Stimulated activated CD4-positive, alpha-beta T cell treated with anti-CD3 and anti-CD28 coated beads, Interleukin-4, amount 100 ng/mL, for 48 hours (primary cell): ENCODE results near the gene GGACT.
"Not testable (repeated sequence)": the region's sequence is repeated elsewhere in the genome, so short reads cannot be mapped to it uniquely, and the experiment has no call there.

Experiments
- DNase-seq, 2 donors: peaks; one replicate each; pipeline ENCODE4 v3.0.0-alpha.2; 2020; ENCODE audit warnings: low read depth in 2 of 2

GGACT gene

DNA sequence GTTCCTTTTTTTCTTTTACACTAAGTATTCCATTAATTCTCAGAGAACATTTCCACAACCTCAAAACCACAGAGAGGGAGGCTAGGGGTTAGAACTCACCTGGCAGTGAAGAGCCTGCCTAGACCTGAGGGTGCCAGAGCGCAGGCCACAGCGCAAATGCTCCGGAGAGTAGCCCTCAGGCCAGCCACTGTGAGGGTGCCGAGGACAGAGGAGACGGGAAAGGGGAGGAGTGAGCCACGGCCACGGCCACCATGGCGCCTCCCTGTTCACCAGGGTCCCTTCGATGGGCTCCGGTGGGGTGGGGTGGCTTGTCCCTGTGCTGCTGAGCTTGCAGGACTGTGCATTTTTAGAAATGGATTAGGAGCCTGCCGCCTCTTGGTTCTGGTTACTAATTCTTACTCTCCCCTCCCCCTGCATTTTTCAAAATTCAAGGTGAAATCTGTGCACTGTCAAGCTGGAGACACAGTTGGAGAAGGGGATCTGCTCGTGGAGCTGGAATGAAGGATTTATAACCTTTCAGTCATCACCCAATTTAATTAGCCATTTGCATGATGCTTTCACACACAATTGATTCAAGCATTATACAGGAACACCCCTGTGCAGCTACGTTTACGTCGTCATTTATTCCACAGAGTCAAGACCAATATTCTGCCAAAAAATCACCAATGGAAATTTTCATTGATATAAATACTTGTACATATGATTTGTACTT is 58.8 kb downstream of the GGACT start:
- no peak for DNase-seq

GRCh38 chr13:100528820-100529219 is 59.8 kb downstream of the GGACT start:
- no peak for DNase-seq

DNA sequence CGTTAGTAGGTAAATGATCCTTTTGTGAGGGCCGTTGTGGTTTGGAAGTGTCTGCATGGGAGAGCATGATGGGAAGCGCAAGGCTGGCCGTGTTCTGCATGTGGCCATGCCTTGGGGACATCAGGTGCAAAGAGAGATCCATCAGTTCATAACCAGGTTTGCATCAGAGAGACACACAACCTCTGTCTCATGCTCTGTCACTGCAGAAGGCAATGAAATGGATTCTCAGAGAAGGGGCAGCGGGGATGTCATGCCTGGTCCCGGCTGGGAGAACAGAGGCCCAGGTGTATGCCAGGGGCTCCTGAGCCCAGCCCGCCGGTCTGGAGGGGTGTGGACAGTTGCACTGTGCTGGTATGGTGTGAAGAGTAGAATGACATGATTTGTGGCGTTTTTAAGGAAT is 60.2 kb downstream of the GGACT start:
- no peak for DNase-seq

DNA sequence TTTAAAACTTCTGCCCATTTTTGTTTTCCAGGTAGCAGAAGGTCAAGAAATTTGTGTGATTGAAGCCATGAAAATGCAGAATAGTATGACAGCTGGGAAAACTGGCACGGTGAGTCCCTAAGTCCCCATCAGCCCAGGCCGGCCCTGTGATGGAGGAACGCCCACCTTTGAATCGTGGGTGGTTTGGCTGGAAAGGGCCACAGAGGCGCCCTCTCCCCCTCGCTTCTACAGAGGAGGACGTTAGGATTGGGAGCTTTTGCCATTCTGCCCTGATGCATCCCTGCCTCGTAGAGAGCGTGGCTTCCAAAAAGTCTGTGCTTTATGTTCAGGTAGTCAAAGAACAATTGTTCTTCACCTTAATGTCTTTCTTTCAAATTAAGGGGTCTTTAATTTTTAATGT is 60.9 kb downstream of the GGACT start:
- no peak for DNase-seq

DNA sequence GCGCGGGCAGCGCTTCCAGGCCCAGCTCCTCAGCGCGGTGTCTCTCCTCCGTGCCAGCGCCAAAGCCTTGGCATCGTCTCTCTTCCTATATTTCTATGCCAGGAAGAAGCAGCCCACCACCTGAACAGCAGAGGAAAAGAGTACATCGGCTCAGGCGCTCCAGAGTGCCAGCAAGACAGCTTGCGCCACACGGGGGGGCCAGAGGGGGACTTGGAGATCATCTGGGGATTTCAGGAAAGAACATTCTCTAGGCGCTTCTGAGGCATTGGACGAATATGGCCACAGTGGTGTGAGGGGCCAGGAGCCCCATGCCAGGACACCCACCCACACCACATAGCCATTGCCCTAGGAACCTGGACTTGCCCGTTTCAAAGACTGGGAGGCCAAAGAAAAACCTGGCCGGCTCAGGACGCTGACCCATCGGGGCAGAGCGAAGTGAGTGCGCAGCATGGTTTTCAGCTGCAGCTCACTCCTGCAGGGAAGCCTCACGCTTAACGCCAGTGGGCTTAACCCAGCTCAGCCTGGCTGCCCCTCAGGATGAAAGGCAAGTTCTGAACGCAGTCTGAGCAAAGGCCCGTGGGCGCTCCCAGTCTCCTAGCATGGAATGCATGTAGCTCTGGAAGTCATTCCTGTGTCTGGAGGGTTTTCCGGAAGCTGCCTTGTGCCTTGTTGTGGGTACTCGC is 62.1 kb downstream of the GGACT start:
- DNase-seq, result no peak

GRCh38 chr13:100525453-100526317 is 62.9 kb downstream of the GGACT start:
- DNase-seq, result no peak

DNA sequence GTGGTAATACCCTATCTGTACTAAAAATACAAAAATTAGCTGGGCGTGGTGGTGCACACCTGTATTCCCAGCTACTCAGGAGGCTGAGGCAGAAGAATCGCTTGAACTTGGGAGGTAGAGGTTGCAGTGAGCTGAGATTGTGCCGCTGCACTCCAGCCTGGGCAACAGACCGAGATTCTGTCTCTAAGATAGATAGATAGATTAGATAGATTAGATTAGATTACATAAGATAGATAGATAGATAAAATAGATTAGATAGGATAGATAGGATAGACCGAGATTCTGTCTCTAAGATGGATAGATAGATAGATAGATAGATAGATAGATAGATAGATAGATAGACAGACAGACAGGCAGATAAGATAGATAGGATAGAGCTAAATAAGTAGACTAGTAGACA is 63.9 kb downstream of the GGACT start:
- not testable (repeated sequence) for DNase-seq

DNA sequence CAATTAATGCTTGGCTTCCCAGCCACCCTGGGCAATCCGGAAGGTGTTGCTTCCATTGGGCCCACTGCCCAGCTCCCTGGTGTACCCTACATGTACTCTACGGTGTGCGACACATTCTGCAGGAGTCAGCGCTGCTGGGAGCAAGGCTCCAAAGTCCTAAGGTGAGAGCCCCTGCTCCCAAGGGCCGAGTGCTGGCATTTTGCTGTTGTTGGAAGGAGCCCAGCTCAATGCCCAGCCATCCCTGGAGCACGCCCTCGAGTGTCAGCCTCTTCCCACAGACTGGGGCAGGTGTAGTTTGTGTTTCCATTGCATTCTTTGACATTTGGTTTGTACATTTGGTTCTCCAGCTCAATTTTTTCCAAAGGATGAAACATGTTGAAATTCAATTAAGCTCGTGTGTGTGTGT is 64.6 kb downstream of the GGACT start:
- DNase-seq, result no peak

GRCh38 chr13:100523411-100523810 is 65.2 kb downstream of the GGACT start:
- DNase-seq, result no peak

DNA sequence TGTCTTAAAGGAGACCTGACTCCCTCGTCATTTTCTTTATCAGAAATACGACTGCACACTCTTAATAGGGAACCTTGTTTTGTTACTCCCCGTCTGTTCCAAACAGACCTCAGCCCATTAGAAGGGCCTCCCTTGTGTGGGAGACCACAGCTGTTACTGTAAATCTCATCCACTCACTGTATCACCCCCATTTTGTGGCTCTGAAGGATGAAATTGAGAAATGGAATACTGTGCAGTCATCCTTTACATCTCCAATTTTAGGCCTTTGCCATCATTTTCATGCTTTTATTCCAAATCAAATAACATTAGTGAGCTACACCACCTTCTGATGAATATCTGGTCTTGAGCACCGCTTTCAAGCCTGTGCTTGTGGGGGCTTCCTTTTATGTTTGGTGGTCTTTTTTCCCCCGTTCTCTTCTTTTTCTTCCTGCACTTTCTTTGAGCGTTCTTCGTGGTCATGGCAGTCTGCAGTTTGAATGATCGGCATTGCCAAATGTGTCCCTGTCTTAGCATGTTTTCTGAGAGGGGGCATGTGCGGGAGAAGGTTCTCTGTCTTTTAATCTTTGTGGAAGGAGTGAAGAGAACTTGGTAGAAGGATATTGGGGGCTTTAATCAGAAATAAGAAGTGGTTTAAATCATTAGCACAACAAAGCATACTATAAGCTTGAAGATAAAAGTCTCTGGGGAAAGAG is 65.8 kb downstream of the GGACT start:
- DNase-seq, result no peak

DNA sequence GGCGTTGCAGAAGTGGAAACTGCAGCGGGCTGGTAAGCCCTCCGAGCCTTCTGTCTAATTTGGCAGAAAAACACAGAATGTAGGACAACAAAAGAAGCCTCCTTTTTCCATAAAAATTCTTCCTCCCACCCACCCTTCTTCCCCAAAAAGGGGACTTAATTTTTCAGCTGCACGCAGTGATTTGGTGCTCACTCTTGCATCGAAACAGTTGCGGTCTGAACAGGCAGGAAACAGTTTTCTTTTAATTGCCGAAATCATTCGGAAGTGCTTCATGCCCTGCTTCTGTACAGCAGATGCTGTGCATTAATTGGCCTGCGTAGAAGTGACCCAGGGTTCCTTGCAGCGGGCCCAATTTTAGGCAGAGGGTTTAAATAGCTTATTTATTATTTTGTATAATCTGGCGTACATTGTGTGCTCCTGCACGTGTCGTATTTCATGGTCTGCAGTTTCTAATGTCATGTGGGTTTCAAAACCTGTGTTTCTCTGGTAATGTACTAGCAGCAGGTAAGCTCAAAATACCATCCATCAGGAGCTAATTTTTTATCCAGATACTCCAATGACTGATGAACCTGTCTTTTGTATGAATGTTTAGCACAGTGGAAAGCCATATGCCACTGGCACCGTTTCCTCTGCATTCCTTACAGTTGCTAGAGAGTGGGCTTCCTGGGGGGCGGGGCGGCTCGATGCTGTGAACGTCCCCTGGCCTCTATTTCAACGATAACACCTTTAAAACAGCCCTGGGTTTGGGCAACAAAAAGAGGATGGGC is 66.6 kb downstream of the GGACT start:
- no peak for DNase-seq

GRCh38 chr13:100520936-100521850 is 67.4 kb downstream of the GGACT start:
- no peak for DNase-seq

DNA sequence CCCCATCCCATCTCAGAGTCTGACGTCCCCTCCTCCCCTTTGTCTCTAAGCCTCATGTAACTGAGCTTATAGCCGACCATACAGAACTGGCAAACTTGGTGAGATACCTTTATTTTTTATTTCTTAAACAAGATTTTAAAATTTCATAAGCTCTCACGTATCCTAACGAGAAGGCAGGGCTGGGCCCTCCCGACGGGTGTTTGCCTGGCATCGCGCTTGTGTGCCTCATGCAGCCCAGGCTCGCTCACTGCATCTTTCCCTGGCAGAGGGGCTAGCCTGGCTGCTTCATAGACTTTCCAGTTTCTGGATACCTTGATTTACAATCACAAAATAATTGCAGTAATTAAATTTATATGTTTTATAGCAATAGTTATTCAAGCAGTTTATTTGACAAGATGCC is 69.0 kb downstream of the GGACT start:
- no peak for DNase-seq

DNA sequence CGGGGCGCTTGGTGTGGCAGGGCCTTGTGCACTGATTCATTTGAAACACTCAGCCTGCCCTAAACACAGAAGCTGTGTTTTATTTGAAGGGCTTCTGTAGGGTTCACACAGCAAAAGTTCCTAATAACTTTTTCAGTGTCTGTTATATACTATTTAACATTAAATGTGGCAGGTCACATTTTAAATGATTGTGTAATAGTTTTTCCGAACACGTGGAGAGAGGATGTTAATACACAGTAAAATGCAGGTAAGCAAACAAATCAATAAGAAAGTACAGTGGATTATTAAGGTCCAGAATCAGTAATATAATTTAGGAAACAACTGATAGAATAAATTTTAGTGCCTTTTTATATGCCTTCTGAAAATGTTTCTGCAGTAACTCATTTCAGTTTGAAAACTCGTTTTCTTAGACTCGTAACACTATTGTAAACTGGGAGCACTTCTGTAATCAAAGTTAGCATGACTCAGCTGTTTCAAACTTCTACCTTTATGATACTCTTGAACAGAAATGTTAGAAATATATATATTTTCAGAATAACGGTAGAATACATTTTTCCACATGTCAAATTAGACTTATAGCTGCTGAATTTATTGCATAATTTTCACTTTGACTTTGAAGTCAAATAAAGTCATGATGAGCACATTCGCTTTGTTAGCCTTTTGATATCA is 70.1 kb downstream of the GGACT start:
- no peak for DNase-seq

- no peak for DNase-seq
Observed at GRCh38 chr13:100517728-100518127, 70.9 kb downstream of the GGACT start.

DNA sequence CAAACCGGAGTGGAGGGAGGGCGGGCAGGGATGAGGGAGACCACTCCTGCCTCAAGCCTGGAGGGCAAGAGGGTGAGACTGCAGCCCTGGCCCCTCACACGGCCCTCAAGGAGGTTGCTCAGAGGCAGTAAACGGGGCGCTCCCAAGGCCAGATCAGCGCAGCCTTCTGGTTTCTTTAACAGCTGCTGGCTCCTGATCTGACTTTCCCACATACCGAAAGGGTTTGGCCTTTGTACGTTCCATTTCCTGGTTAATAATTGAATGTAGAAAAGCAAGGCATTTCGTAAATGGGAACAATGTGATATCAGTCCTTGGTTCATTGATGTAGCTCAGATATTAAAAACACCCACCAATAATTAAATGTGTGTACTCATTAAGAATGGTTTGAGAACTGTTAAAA is 71.5 kb downstream of the GGACT start:
- DNase-seq, result no peak

DNA sequence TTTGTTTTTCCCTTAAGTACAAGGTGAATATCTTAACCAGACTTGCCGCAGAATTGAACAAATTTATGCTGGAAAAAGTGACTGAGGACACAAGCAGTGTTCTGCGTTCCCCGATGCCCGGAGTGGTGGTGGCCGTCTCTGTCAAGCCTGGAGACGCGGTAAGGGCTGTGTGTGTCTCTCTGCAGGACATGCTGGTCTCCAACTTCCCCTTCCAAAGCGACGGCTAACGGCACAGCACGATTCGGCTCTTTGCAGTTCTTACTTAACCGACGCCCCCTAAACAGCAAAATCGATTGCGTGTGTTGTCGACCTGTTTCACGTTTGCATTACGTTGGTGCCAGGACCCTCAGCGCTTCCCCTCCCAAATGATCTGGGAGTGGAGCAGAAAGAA is 73.2 kb downstream of the GGACT start:
- DNase-seq, result no peak

GRCh38 chr13:100514788-100515409 is 73.7 kb downstream of the GGACT start:
- DNase-seq, result peak; percentile 46 to 57

- no peak for DNase-seq
Observed at GRCh38 chr13:100513987-100514670, 74.5 kb downstream of the GGACT start.
